GM21786 (cell line): Measurements from ENCODE around the gene CLPSL2.

ENCODE experiments used
- ATAC-seq: cut with Tn5 transposase; IDR thresholded peaks from one replicate; pipeline ENCODE4 v1.9.1; 2021; ENCODE audit not compliant: unreplicated experiment

CLPSL2 gene

GRCh38 chr6:35746516-35746915, 29.9 kb upstream of the CLPSL2 start:
- no peak for ATAC-seq

GRCh38 chr6:35747877-35748276, 28.5 kb upstream of the CLPSL2 start:
- no peak for ATAC-seq

- no peak for ATAC-seq
Measured at GRCh38 chr6:35750557-35750956, 25.8 kb upstream of the CLPSL2 start.

- ATAC-seq: no peak
Measured at GRCh38 chr6:35751594-35751993, 24.8 kb upstream of the CLPSL2 start.

- ATAC-seq: no peak
Measured at GRCh38 chr6:35752330-35752729, 24.1 kb upstream of the CLPSL2 start.

GRCh38 chr6:35754452-35755277, 21.7 kb upstream of the CLPSL2 start:
- ATAC-seq: no peak

GRCh38 chr6:35755278-35755924, 21.0 kb upstream of the CLPSL2 start:
- no peak for ATAC-seq

- no peak for ATAC-seq
Measured at GRCh38 chr6:35757456-35758123, 18.8 kb upstream of the CLPSL2 start.

- no peak for ATAC-seq
Measured at GRCh38 chr6:35759426-35759825, 17.0 kb upstream of the CLPSL2 start.

GRCh38 chr6:35765739-35766138, 10.7 kb upstream of the CLPSL2 start:
- no peak for ATAC-seq

GRCh38 chr6:35769211-35769610, 7.2 kb upstream of the CLPSL2 start:
- no peak for ATAC-seq

- ATAC-seq: no peak
Measured at GRCh38 chr6:35771343-35771627, 5.1 kb upstream of the CLPSL2 start.

GRCh38 chr6:35774116-35774794, 2.1 kb upstream of the CLPSL2 start:
- ATAC-seq: no peak

- ATAC-seq: no peak
Measured at GRCh38 chr6:35775031-35775430, 1.4 kb upstream of the CLPSL2 start.

- ATAC-seq: no peak
Measured at GRCh38 chr6:35777356-35778102, 1.1 kb downstream of the CLPSL2 start.

GRCh38 chr6:35778437-35778836, 2.0 kb downstream of the CLPSL2 start:
- ATAC-seq: no peak

- ATAC-seq: no peak
Measured at GRCh38 chr6:35780719-35781118, 4.3 kb downstream of the CLPSL2 start, which contains the start of gene CLPSL1. Gene CLPSL1 (plus strand): TSS chr6:35781019. CDS start chr6:35781111, 92 bp downstream.

GRCh38 chr6:35781290-35781689, 4.9 kb downstream of the CLPSL2 start:
- no peak for ATAC-seq

GRCh38 chr6:35782424-35782823, 6.0 kb downstream of the CLPSL2 start:
- no peak for ATAC-seq

- no peak for ATAC-seq
Measured at GRCh38 chr6:35784200-35784599, 7.8 kb downstream of the CLPSL2 start.

GRCh38 chr6:35786272-35786671, 9.9 kb downstream of the CLPSL2 start:
- no peak for ATAC-seq
